Activated CD4-positive, alpha-beta T cell treated with anti-CD3 and anti-CD28 coated beads, Interleukin-2, amount 50 U/mL, for 24 hours (primary cell): ENCODE results near the gene NUAK2.
"Not testable (repeated sequence)": the region's sequence is repeated elsewhere in the genome, so short reads cannot be mapped to it uniquely, and the experiment has no call there.

Experiments used
- DNase-seq, 2 donors: peaks; one replicate each; pipeline ENCODE4 v3.0.0-alpha.2; 2020; ENCODE audit warnings: low read depth in 1 of 2, low spot score in 1 of 2

The NUAK2 gene

DNA sequence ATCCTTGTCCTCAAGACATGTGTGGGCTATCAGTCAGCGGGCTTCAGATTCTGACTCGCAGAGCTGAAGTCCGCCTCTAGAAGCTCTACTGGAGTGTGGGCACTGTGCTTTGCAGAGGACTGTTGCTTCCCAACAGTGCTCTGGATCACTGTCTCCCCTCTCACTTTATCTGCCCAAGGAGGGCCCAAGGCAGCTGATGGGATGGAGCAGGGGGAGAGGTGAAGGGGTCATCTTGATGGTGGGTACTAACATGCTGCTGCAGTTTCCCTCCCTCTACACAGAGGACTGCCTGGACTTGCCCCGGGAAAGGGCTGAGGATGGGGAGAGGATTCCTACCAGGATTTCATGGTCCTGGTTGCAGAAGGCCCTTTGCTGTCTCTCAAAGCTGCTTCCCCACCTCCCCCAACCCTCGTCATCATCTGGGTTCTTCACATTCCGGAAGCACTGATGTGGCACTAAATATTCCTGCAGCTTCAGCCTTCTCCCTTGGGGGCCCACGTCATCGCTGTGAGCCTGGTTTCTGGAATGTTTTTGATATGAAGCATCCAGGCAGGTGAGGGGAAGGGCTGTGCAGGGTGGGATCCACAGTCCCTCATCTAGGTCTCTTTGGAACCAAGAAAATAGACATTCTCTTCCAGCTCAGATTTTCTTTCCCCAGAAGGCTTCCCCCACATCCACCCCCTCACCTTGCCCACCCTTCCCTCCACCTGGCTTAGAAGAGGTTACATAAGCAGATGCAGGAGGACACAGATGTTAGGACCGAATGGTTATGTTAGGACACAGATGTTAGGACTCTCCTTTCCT is 23.2 kb downstream of the NUAK2 start:
- DNase-seq = no peak

DNA sequence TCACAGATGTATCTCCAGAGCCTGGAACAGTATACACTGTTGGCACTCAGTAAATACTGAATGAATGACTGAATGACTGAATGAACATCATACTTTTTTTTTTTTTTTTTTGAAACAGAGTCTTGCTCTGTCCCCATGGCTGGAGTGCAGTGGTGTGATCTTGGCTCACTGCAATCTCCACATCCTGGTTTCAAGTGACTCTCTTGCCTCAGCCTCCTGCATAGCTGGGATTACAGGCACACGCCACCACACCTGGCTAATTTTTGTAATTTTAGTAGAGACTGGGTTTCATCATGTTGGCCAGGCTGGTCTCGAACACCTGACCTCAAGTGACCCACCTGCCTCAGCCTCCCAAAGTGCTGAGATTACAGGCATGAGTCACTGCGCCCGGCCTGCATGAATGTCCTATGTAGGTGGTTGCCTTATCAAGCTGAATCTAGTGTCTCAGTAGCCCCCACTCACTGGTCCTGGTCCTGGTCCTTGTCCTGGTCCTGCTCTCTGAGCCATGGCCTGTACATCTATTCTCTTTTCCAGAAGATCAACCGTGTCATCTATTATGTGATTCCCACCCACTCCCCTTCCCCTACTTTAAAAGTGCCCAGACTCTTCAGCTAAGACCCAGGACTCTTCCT is 23.9 kb downstream of the NUAK2 start:
- DNase-seq = not testable (repeated sequence)

DNA sequence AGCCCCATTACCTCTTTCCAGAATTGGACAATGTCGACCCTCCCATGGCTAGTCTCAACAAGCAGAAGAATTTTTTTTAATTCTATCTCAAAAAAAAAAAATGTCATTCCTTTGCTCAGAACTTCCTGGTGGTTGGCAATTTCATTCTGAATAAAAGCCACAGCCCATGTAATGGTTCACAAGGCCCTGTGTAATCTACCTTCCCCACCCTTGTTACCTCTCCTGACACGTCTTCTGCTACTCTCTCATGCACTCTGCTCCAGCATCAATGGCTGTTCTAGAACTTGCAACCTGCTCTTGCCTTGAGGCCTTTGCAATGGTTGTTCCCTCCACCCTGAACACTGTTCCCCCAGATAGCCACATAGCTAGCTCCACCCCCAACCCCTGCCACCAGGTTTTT is 25.4 kb downstream of the NUAK2 start:
- DNase-seq = no peak

DNA sequence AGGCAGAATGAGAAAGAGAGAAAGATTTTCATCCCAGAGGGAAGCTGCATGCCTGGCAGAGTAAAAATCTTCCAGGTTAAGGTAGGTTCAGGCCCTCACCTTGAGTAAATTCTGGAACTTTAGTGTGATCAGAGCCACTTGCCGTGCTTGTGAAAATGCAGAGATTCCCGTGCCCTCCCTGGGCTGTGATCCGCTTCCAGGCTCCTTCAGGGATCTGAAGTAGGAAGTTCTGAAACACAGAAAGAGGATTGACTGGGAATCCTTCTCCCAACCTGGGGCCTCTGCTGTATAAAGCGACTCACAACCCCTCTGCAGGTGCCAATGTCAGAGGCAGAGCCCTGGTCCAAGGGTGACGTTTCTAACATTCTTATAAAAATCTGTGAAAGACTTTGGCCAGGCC is 26.6 kb downstream of the NUAK2 start:
- DNase-seq = no peak

DNA sequence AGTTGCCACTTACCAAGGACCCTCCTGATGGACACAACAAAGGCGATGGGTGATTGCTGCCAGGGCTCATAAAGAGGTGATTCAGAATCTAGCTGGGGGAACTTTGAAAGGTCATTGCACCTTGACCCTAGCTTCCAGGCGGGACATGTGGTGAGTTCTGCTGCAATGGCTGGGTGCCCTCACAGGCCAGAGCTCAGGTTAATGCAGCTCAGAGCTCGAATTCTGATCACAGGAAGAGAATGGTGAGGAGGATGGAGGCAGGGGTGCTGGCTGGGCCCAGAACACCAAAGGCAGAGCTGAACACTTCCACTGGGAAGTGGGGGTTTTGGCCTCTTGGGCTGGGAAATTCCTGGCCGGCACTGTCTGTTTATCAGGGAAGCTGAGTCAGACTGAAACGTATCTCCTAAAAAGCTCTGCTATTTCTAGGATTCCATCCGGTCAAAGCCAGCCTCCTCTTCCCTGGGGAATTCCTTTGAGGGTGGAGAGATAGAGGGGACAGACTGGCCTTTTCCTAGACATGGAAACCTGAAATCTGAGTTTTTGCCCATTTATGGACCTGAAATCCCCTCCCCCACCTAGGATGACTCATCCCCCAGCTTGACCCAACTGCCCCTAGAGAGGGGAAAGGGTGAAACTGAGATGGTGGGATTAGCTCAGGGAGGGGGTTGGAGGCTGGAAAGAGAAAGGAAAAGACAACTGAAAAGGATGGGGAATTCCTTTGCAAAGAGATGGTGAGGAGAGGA is 27.2 kb downstream of the NUAK2 start:
- DNase-seq = no peak

DNA sequence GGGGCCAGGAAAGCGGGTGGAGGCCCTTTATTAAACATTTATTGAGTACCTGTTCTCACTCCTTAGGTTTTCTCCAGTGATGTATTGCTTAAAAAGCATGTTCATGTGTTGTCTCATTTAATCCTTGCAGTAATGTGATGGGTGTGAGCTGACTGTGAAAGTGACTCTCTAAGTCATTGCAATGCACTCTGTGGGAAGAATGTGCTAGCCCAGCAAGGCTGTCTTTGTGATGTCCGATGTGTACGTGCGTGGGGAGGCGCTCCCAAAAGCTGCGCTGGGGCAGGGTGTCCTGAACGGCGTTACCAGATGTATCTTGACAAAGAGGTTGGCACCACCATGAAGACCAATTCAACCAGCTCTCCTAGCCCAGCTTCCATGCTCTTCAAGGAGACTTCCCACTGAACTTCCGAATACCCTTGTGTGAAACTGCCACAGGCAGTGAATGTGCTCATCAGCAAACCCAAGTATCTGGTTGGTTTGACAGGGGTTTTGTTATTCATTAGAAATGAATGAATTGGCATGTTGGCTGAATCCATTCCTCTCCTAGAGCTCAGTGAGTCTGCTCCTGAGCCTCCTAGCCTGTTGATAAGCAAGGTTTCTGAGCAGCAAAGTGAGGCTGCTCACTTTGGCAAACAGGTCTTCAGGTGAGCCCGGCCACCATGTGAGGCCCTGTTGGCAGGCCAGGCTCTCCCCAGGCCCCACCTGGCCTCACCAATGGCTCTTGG is 28.0 kb downstream of the NUAK2 start:
- no peak for DNase-seq

DNA sequence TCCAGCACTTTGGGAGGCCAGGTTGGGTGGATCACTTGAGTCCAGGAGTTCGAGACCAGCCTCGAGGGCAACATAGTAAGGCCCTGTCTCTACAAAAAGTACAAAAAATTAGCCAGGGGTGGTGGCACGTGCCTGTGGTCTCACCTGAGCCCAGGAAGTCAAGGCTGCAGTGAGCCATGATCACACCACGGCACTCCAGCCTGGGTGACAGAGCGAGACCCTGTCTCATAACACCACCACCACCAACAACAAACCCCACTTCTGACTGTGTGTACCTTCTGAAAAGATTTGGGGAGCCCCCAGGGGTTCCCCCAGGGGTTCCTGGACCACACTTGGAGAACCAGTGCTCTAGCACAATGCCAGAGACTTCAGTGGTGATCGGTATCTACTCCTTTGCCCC is 29.9 kb downstream of the NUAK2 start:
- no peak for DNase-seq

DNA sequence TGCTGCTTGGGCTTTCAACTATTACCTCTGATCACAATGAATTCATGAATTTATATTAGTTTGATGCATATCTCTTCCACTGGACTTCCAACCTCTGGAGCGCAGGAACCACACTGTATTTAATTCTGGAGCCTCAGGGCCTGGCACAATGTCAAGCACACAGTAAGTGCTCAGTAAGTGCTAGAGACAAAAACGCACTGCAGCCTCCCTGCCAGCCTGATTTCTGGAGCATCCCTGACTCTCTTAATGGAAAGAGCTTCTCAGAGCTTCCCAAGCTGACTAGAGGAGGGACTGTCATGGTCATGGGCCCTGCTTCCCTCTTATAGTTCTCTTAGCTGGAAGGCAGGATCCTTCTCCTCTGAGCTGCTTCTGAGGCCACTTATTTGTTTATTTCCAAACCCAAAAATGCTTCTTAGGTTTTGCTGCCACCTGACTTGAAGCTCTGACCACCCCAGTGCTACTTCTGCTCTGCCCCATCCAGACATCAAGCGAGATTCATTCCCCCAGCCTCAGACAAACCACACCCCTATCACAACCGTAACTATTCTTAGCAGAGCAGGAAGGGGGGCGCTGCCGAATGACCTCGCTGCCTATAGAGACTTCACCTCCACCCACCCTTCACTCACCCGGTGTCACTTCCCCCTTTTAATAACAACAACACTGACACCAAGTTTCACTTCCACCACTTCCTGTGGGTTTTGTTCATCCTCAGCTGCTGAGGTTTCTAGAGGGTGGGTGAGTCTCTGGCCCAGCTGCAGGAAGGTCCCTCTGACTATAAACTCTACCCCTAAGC is 33.6 kb downstream of the NUAK2 start:
- DNase-seq = peak; percentile 24 to 77

DNA sequence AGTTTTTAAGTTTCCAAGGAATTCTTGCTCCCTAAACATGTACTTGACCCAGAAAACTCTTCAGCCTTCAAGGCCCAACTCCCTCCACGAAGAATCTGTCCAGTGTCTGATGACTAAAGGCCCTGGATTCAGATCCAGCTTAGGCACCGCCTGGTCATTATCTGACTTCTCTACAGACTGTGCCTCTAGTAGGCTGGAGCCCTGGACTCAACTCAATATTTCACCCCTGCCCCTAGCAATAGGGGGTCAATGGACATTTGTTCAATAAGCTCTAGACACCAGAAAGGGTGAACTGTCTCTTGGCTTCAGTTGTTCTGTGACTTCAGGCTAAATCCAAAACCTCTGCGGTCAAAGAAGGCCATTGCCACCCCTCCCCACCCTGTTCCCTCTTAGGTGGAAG is 34.5 kb downstream of the NUAK2 start:
- no peak for DNase-seq

DNA sequence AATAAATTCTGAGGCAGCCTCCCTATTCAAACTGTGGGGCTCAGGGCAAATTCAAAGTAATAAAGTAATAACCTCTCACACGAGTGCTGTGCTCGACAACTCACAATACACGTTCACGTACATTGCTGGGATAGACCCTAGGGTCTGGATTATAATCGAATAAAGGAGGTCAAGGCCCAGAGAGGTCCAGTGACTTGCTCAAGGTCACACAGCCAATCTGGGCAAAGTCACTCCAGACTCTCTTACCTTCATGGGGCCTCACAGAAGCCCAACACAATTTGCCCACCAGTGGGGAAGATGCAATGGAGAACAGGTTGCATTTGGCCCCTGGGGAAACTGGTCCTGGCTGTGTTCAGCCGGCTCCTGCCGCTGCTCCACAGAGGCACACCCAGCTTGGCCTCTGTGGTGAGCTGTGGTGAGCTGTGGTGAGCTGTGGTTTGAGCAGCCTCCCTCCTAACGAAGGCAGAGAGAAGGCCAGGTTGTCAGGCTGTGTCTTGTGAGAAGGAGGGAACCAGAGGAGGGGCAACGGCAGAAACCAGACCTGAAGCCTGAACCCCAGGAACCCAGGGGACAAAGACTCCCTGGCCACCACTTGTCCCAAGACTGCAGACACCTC is 35.1 kb downstream of the NUAK2 start:
- DNase-seq = peak in 1 of 2 donors; percentile 30

DNA sequence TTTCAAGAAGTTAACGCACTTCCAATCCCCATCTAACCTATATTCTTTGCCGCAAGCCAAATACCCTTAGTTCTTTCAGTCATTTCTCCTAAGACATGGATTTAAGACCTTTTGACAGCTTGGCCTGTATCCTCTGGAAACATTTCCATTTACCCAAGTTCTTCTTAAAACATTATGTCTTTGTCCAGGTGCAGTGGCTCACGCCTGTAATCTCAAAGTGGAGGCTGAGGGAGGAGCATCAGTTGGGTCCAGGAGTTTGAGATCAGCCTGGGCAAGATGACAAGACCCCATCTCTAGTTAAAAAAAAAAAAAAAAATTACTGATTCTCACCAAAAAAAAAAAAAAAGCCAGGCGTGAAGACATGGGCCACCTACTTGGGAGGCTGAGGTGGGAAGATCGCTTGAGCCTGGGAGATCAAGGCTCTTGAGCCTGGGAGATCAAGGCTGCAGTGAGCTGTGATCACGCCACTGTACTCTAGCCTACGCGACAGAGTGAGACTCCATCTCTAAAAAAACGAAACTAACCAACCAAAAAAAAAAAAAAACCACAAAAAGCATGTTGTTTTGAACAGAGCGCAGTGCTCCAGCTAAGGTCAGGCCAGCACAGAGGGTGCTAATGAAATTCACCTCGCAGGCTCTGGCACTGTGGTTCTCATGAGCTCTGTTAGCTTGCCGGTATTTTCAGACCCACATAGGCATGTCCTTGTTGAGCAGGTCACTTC is 36.0 kb downstream of the NUAK2 start:
- DNase-seq = peak in 1 of 2 donors; percentile 42

DNA sequence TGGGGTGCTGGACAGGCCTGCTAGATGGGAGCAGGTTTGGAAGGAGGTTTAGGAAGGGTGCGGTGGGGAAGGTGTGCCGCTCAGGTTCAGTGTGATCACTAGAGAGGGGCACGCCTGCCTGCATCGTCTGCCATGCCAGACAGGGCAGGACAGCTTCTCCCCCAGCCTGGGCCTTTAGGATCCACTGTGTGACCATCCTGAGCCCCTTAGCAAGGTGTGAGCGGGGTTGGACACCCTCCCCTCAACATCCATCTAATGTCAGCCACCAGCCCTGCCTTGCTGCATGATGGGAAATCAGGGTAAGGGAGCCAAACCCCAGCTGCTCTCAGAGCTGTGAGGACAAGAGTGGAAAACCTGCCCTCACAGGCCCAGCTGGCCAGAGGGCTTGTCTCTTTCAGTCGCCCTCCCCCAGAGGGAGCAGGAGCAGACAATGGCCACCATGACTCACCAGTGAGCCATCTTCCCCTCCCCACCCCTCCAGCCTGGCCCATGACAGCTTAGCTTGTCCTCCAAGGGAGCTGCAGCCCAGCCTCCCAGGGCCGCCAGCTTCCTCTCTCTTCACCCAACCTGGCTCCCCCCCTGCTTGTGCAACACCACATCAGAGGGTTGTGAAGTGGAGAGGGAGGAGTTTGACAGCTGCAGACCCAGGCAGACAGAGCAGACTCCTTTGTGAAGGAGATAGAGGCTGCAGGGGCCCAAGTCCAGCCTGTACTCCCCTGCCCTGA is 37.0 kb downstream of the NUAK2 start:
- DNase-seq = peak in 1 of 2 donors; percentile 75

DNA sequence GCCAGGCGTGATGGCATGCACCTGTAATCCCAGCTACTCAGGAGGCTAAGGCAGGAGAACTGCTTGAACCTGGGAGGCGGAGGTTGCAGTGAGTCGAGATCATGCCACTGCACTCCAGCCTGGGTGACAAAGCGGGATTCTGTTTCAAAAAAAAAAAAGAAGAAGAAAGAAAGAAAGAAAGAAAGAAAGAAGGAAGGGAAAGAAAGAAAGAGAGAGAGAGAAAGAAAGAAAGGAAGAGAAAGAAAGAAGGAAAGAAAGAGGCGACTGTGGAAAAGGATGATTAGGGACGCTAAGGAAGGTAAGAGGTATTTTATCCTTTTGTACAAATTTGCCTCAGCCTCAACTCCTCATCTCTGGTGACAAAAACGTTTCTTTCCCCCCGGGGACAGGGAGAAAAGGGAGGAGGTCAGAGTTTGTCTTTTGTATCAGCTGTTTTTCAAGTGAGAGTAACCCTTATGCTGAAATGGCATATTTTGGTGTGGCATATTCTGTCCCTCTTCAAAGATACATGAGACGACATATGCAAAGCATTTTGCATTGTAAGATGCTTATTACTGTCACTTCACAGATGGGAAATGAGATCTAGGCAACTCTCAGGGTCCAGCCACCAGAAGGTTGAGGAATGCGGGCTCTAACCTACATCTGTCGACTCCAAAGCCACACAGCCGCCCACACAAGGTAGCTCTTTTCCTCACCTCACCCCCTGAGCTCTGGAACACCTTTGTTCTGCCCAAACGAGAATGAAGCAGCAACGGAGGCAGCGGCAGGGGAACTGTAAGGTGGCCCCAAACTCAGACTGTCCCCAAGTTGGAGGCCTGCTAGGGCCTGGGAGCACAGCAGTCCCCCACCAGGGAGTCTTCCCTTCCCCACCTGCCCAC is 38.0 kb downstream of the NUAK2 start:
- no peak for DNase-seq

DNA sequence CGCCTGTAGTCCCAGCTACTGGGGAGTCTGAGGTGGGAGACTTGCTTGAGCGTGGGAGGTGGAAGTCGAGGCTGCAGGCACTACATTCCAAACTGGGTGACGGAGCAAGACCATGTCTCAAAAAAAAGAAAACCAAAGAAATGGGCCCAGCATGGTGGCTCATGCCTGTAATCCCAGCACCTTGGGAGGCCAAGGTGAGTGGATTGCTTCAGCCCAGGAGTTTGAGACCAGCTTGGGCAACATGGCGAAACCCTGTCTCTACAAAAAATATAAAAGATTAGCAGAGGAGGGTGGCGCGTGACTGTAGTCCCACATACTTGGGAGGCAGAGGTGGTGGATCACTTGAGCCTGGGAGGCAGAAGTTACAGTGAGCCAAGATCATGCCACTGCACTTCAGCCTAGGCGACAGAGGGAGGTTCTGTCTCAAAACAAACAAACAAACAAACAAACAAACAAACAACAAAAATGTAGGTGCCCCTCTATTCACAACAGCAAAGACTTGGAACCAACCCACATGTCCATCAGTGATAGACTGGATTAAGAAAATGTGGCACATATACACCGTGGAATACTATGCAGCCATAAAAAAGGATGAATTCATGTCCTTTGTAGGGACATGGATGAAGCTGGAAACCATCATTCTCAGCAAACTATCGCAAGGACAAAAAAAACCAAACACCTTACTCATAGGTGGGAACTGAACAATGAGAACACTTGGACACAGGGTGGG is 40.7 kb downstream of the NUAK2 start:
- DNase-seq = not testable (repeated sequence)

DNA sequence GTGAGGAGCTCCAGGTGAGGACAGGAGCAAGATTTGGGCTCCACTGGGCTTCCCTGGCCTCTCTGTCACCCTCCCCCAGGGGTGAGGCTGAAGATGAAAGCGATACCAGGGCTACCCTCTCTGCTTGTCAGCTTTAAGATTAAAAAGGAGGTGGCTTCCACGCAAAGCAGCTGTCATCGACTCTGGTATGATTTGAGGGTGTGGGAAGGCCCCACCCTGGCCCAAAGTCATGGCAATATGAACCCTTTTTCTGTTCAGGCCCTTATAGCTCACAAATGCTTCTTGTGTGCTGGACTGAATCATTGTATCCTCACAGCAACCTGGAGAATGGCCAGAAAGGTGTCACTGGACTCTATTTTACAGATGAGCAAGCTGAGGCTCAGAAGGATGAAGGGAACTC is 41.6 kb downstream of the NUAK2 start:
- DNase-seq = no peak

DNA sequence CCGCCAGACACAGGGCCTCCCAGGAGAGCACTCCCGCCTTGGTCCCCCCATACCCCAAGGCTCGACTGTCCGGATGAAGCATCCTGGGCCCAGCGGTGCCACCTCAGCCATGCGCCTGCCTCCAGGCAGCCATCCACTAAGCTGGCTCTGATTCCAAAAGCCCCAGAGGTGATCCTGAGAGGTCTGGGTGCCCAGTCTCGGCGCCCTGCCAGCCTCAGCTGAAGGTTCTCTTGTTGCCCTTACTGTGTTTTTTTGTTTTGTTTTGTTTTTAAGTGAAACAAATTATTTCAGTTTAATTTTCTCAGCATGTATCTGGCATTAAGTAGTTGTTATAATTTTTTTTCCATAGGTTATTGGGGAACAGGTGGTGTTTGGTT is 44.9 kb downstream of the NUAK2 start:
- DNase-seq = no peak
